Naive B cell (primary cell): ENCODE results near the gene LBR. TPM values are rescaled to one million over a fixed set of nuclear protein-coding genes. Genes with fewer than 3 reads are reported as not detected.
A peak's percentile ranks its signal among the peaks of the same experiment; 100 is the strongest.

Experiments
- ATAC-seq, 2 donors: fragments of 150-1000 bp; cut with Tn5 transposase; 2 replicates each; pipeline ENCODE4 v1.10.0; 2021; ENCODE audit warnings: low read depth in 2 of 2, mild to moderate bottlenecking in 2 of 2, moderate library complexity in 2 of 2
- DNase-seq: peaks from one replicate; pipeline ENCODE4 v3.0.0; 2022
- H3K27ac Mint-ChIP-seq, 6 donors: one replicate each; pipeline ENCODE4 v1.8.0; 2020 to 2022; ENCODE audit warnings: mild to moderate bottlenecking in 6 of 6, mixed read lengths in 6 of 6, moderate library complexity in 5 of 6, inconsistent platforms in 2 of 6
- H3K27me3 Mint-ChIP-seq, 3 donors: one replicate each; pipeline ENCODE4 v1.8.0; 2021 to 2022; ENCODE audit warnings: mixed read lengths in 3 of 3, mild to moderate bottlenecking in 1 of 3
- H3K36me3 Mint-ChIP-seq, 2 donors: one replicate each; pipeline ENCODE4 v1.8.0; 2020 to 2022; ENCODE audit warnings: mixed read lengths in 2 of 2, inconsistent platforms in 1 of 2, mild to moderate bottlenecking in 1 of 2
- H3K4me1 Mint-ChIP-seq, 3 donors: one replicate each; pipeline ENCODE4 v1.8.0; 2020 to 2022; ENCODE audit warnings: mixed read lengths in 3 of 3, inconsistent platforms in 1 of 3, mild to moderate bottlenecking in 1 of 3, moderate library complexity in 1 of 3
- H3K4me3 Mint-ChIP-seq, 8 donors: one replicate each; pipeline ENCODE4 v1.8.0; 2020 to 2022; ENCODE audit warnings: mild to moderate bottlenecking in 8 of 8, mixed read lengths in 8 of 8, moderate library complexity in 8 of 8, inconsistent platforms in 2 of 8
- H3K9me3 Mint-ChIP-seq, 7 donors: one replicate each; pipeline ENCODE4 v1.8.0; 2020 to 2022; ENCODE audit warnings: mixed read lengths in 7 of 7, mild to moderate bottlenecking in 5 of 7, inconsistent platforms in 2 of 7, moderate library complexity in 1 of 7
- polyA plus RNA-seq, 6 donors: library from polyadenylated mRNA; unstranded; fragments of 300-500 nt; fragmentation: Illumina TruSeq; gene quantifications; one replicate each; pipeline ENCODE4 v1.2.3, GENCODE V29; 2021; ENCODE audit warnings: low read depth in 6 of 6

LBR gene
- polyA plus RNA-seq, 6 donors from 2014 or later = 112 to 165 (median 146) TPM

GRCh38 chr1:225460737-225461532 lies 33.1 kb upstream of the LBR start:
- Mint-ChIP-seq H3K27me3 (peaks cover 0 to 6% (median 0%) of the 10 kb centered on the region in 3 donors), H3K27ac (peak overlapping the region in 1 of 6 donors; percentile 73), H3K4me3 (peak overlapping the region in 1 of 8 donors; percentile 16), H3K36me3 (no peaks in the 10 kb centered on the region), H3K9me3 (no peaks in the 10 kb centered on the region), H3K4me1 (peaks cover 0 to 17% (median 9%) of the 10 kb centered on the region in 3 donors)
- ATAC-seq = no peak
- no peak for DNase-seq

- DNase-seq (no peak), ATAC-seq (no peak)
- H3K27me3 Mint-ChIP-seq = peaks cover 0 to 6% (median 0%) of the 10 kb centered on the region in 3 donors
- H3K9me3 Mint-ChIP-seq = no peaks in the 10 kb centered on the region
- no peak overlapping the region for H3K27ac Mint-ChIP-seq
- H3K36me3 Mint-ChIP-seq = no peaks in the 10 kb centered on the region
- peaks cover 0 to 13% (median 5%) of the 10 kb centered on the region in 3 donors for H3K4me1 Mint-ChIP-seq
- peak overlapping the region in 3 of 8 donors; percentile 16 to 35 (median 34) for H3K4me3 Mint-ChIP-seq
Measured at GRCh38 chr1:225460021-225460736, 32.3 kb upstream of the LBR start.

DNA sequence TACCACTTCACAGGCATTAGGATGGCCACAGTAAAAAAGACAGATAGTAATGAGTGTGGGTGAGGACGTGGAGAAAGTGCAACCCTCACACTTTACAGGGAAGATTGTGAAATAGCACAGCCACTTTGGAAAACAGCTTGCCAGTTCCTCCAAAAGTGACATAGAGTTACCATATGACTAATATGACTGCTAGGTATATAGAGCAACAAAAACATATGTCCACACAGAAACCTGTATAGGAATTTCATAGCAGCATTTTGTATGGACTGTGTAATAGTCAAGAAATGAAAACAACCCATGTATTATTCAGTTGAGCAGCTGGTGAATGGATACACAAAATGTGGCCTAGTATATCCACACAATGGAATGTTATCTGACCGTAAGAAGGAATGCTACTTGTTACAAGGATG lies 30.4 kb upstream of the LBR start:
- peaks cover 0 to 8% (median 4%) of the 10 kb centered on the region in 3 donors for H3K4me1 Mint-ChIP-seq
- ATAC-seq (no peak), DNase-seq (no peak)
- H3K27me3 Mint-ChIP-seq = peaks cover 0 to 6% (median 0%) of the 10 kb centered on the region in 3 donors
- H3K4me3 Mint-ChIP-seq = no peak overlapping the region
- H3K36me3 Mint-ChIP-seq = no peaks in the 10 kb centered on the region
- no peak overlapping the region for H3K27ac Mint-ChIP-seq
- H3K9me3 Mint-ChIP-seq = no peaks in the 10 kb centered on the region

DNA sequence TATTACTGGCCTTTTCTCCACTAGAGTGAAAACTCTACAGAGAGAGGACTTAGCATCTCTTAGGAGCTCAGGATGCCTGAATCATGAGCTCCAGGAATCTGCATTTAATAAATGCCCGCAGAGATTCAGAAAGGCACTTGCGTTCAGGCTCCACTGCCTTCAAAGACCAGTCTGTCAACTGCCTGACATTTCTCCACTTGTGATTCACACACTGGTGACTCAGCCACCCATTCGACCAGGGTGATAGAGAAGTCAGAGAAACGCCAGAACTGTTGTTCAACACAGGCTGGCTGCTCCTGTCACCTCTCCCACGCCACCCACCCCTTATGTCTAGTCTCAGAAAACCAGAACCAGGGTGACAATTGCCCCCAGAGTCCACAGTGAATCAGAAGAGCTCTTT lies 26.9 kb upstream of the LBR start:
- H3K4me1 Mint-ChIP-seq = peaks cover 0 to 2% (median 0%) of the 10 kb centered on the region in 3 donors
- no peaks in the 10 kb centered on the region for H3K36me3 Mint-ChIP-seq
- H3K9me3 Mint-ChIP-seq = no peaks in the 10 kb centered on the region
- no peak overlapping the region for H3K4me3 Mint-ChIP-seq
- H3K27me3 Mint-ChIP-seq = peaks cover 0 to 7% (median 6%) of the 10 kb centered on the region in 3 donors
- ATAC-seq (no peak), DNase-seq (no peak)
- H3K27ac Mint-ChIP-seq = no peak overlapping the region

- Mint-ChIP-seq H3K36me3 (no peaks in the 10 kb centered on the region), H3K27me3 (peaks cover 0 to 7% (median 2%) of the 10 kb centered on the region in 3 donors), H3K4me1 (peaks cover 0 to 5% (median 2%) of the 10 kb centered on the region in 3 donors), H3K9me3 (no peaks in the 10 kb centered on the region), H3K27ac (no peak overlapping the region), H3K4me3 (no peak overlapping the region)
- ATAC-seq = no peak
- no peak for DNase-seq
Measured at GRCh38 chr1:225453797-225454648, 26.2 kb upstream of the LBR start.

- peak overlapping the region in 1 of 8 donors; percentile 29 for H3K4me3 Mint-ChIP-seq
Measured at GRCh38 chr1:225451840-225452515, 24.1 kb upstream of the LBR start.

DNA sequence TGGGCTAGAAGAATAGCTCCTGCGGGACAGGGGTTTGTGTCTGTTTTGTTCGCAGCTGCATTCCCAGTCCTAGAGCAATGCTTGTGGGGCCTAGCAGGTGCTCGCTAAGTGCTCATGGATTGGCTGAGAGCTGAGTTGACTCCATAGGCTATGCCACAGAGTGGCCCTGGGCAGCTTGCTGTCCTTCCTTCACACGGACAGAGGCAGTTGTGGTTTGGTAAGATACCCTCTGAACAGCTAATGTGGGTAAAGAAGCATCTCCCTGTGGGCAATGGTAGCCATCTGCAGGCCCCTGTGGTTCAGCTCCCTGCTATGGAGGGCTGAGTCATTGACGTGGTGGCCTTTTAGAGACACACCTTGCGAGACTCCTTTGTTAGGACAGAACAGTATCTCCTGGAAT lies 23.5 kb upstream of the LBR start:
- ATAC-seq (no peak), DNase-seq (no peak)
- H3K9me3 Mint-ChIP-seq = no peaks in the 10 kb centered on the region
- H3K36me3 Mint-ChIP-seq = no peaks in the 10 kb centered on the region
- no peak overlapping the region for H3K4me3 Mint-ChIP-seq
- H3K27ac Mint-ChIP-seq = no peak overlapping the region
- peaks cover 3 to 5% (median 3%) of the 10 kb centered on the region in 3 donors for H3K4me1 Mint-ChIP-seq
- H3K27me3 Mint-ChIP-seq = peaks cover 0 to 7% (median 0%) of the 10 kb centered on the region in 3 donors

More at GRCh38 chr1:225451840-225452515, 24.1 kb upstream of the LBR start:
- ATAC-seq (no peak), DNase-seq (no peak)
- peaks cover 0 to 7% (median 0%) of the 10 kb centered on the region in 3 donors for H3K27me3 Mint-ChIP-seq
- H3K9me3 Mint-ChIP-seq = no peaks in the 10 kb centered on the region
- no peaks in the 10 kb centered on the region for H3K36me3 Mint-ChIP-seq
- H3K4me1 Mint-ChIP-seq = peaks cover 0 to 5% (median 2%) of the 10 kb centered on the region in 3 donors
- H3K27ac Mint-ChIP-seq = no peak overlapping the region

GRCh38 chr1:225450491-225451191 lies 22.8 kb upstream of the LBR start:
- H3K4me1 Mint-ChIP-seq = peaks cover 8 to 10% (median 8%) of the 10 kb centered on the region in 3 donors
- ATAC-seq = no peak
- H3K4me3 Mint-ChIP-seq = no peak overlapping the region
- H3K9me3 Mint-ChIP-seq = no peaks in the 10 kb centered on the region
- H3K36me3 Mint-ChIP-seq = no peaks in the 10 kb centered on the region
- peak overlapping the region in 1 of 6 donors; percentile 47 for H3K27ac Mint-ChIP-seq
- no peak for DNase-seq
- peaks cover 0 to 7% (median 0%) of the 10 kb centered on the region in 3 donors for H3K27me3 Mint-ChIP-seq

DNA sequence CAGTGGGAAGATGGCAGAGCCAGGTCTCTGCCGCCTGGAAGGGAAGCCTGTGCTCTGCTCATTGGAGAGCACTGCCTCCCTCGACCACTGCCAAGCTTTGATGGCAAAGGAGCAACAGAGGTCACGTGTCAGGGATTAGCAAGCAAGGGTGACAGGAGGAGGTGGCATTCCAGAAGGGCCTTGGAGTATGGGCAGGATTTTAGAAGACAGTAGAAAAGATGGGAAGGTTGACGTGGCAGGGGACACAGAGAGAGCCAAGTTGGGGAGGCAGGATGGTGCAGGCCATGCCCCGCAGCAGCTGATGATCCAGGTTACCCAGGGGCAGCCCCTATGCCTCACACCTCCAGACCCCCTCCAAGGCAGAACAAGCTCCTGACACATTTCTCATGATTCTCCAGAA lies 21.9 kb upstream of the LBR start:
- Mint-ChIP-seq H3K9me3 (no peaks in the 10 kb centered on the region), H3K27me3 (peaks cover 0 to 7% (median 0%) of the 10 kb centered on the region in 3 donors), H3K36me3 (no peaks in the 10 kb centered on the region), H3K27ac (peak overlapping the region in 3 of 6 donors; percentile 9 to 55 (median 24)), H3K4me1 (peaks cover 15 to 19% (median 17%) of the 10 kb centered on the region in 3 donors), H3K4me3 (no peak overlapping the region)
- DNase-seq = no peak
- no peak for ATAC-seq

DNA sequence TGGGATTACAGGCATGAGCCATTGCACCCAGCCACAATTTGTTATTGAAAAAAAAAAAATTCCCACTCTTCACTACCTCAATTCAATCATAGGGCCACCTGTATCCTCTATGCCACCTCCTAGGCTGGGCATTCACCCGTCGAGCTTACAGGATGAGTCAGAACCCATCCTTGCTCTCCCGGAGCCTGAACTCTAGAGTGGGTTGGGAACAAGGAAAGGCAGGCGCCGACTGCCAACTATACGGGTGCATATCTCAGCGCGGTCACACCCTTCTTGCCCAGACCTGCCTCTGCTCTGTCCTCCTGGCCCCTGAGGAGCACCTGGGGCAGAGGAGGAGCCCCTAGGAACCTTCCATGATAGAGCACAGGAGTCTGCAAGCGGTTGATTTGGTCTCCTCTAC lies 21.4 kb upstream of the LBR start:
- H3K4me1 Mint-ChIP-seq = peaks cover 20 to 24% (median 22%) of the 10 kb centered on the region in 3 donors
- H3K4me3 Mint-ChIP-seq = no peak overlapping the region
- ATAC-seq = no peak
- no peak for DNase-seq
- H3K36me3 Mint-ChIP-seq = no peaks in the 10 kb centered on the region
- peaks cover 0 to 7% (median 0%) of the 10 kb centered on the region in 3 donors for H3K27me3 Mint-ChIP-seq
- peak overlapping the region in 3 of 6 donors; percentile 33 to 55 (median 47) for H3K27ac Mint-ChIP-seq
- H3K9me3 Mint-ChIP-seq = no peaks in the 10 kb centered on the region

GRCh38 chr1:225448146-225448805 lies 20.4 kb upstream of the LBR start:
- no peak for DNase-seq
- Mint-ChIP-seq H3K27ac (peak overlapping the region in 1 of 6 donors; percentile 57), H3K4me3 (peak overlapping the region in 2 of 8 donors; percentile 25 to 52), H3K27me3 (peaks cover 0 to 7% (median 0%) of the 10 kb centered on the region in 3 donors), H3K36me3 (no peaks in the 10 kb centered on the region), H3K4me1 (peaks cover 26 to 34% (median 31%) of the 10 kb centered on the region in 3 donors), H3K9me3 (no peaks in the 10 kb centered on the region)
- no peak for ATAC-seq
